HepG2 (cell line): ENCODE results near the gene HEXIM1. TPM values are rescaled to one million over a fixed set of nuclear protein-coding genes. Genes with fewer than 3 reads are reported as not detected.

Source experiments
- CTCF ChIP-seq: sonication (generic); formaldehyde crosslinking; IDR thresholded peaks from 2 replicates; pipeline ENCODE4 v1.5.0; 2020; ENCODE audit warnings: mild to moderate bottlenecking, missing genetic modification reagents, moderate library complexity
- DZIP1 ChIP-seq: sonication (generic); formaldehyde crosslinking; IDR thresholded peaks from 2 replicates; pipeline ENCODE4 v1.5.0; 2020; ENCODE audit warnings: mild to moderate bottlenecking, missing genetic modification reagents
- REL ChIP-seq: sonication (generic); formaldehyde crosslinking; conservative IDR thresholded peaks from 2 replicates; pipeline ENCODE4 v1.8.0; 2022; ENCODE audit warnings: mild to moderate bottlenecking, missing genetic modification reagents, moderate library complexity
- SP5 ChIP-seq: IDR thresholded peaks from 2 replicates; pipeline ENCODE4 v1.6.1; 2016; ENCODE audit warnings: low read depth, borderline replicate concordance
- TEAD3 ChIP-seq: optimal IDR thresholded peaks from 2 replicates; pipeline ENCODE3; 2016; ENCODE audit warnings: borderline replicate concordance
- ZFYVE20 ChIP-seq: sonication (generic); formaldehyde crosslinking; IDR thresholded peaks from 2 replicates; pipeline ENCODE4 v1.8.0; 2023; ENCODE audit warnings: low read depth, mild to moderate bottlenecking, moderate library complexity, missing genetic modification reagents, borderline replicate concordance
- ZMYM4 ChIP-seq: sonication (generic); formaldehyde crosslinking; IDR thresholded peaks from 2 replicates; pipeline ENCODE4 v1.8.1; 2023; ENCODE audit warnings: mild to moderate bottlenecking, missing genetic modification reagents
- ZNF224 ChIP-seq: sonication (generic); formaldehyde crosslinking; IDR thresholded peaks from 2 replicates; pipeline ENCODE4 v1.5.0; 2020; ENCODE audit warnings: mild to moderate bottlenecking, missing genetic modification reagents
- ZNF704 ChIP-seq: sonication (generic); formaldehyde crosslinking; IDR thresholded peaks from 2 replicates; pipeline ENCODE4 v1.8.1; 2023; ENCODE audit warnings: mild to moderate bottlenecking, inconsistent platforms, moderate library complexity, missing genetic modification reagents, borderline replicate concordance
- polyA plus RNA-seq, 8 experiments: library from polyadenylated mRNA; depleted of rRNA in 3 of 8; stranded (reverse) in 7 of 8; unstranded in 1 of 8; fragments of >200 nt; fragmentation: Illumina TruSeq in 4 of 8; extraction: Trizol in 4 of 8; gene quantifications; 2 replicates each; pipeline versions ENCODE4 v1.2.1 to v1.2.3, GENCODE V29; 2011 to 2016; ENCODE audit warnings: low read depth in 4 of 8, missing spikeins in 1 of 8, mixed read lengths in 1 of 8; ENCODE audit not compliant: insufficient read depth in 1 of 8
- total RNA-seq, 5 experiments: library from RNA; depleted of rRNA; stranded (reverse); fragments of >200 nt; fragmentation: Illumina TruSeq; extraction: Trizol; gene quantifications; 2 replicates each; pipeline ENCODE4 v1.2.3, GENCODE V29; 2016; ENCODE audit warnings: low read depth in 1 of 5

The HEXIM1 gene
- total and polyA plus RNA-seq, 2 of the 13 experiments (the other 11 are each of a cell fraction or from before 2014, with no cell fraction given), result 10.5 to 16.6 TPM

GRCh38 chr17:45131616-45132319 lies 16.5 kb upstream of the HEXIM1 start (continued):
- TF ChIP-seq CTCF (CRISPR knock-in tag) (peak; percentile 91), ZMYM4 (CRISPR knock-in tag) (no peak), ZNF704 (CRISPR knock-in tag) (no peak), TEAD3 (peak; percentile 17), REL (CRISPR knock-in tag) (0 out of 2 replicates have a peak, but pooled peaks have one; percentile 19), DZIP1 (CRISPR knock-in tag) (0 out of 2 replicates have a peak, but pooled peaks have one; percentile 47), ZNF224 (CRISPR knock-in tag) (no peak), SP5 (CRISPR knock-in tag) (no peak), ZFYVE20 (CRISPR knock-in tag) (no peak)
